Astrocyte (in vitro differentiated cells and primary cell): ENCODE data around the gene CHCHD3. TPM values are rescaled to one million over a fixed set of nuclear protein-coding genes. Genes with fewer than 3 reads are reported as not detected.

ENCODE experiments used
- DNase-seq: peaks from one replicate; pipeline ENCODE4 v3.0.0-alpha.2; 2010; ENCODE audit warnings: low read depth
- FAIRE-seq: peaks from 2 replicates; lab custom pipeline; 2011; peaks lifted over from hg19 to GRCh38; lab: Jason Lieb, UNC
- H2AFZ ChIP-seq: 2 replicates; pipeline ENCODE4 v1.6.0; 2012; ENCODE audit warnings: low read depth, low read length, inconsistent platforms
- H3K27ac ChIP-seq: 2 replicates; pipeline ENCODE4 v1.5.1; 2011; ENCODE audit warnings: low read depth, low read length, inconsistent platforms
- H3K27me3 ChIP-seq: 2 replicates; pipeline ENCODE4 v1.6.0; 2011; ENCODE audit warnings: low read length, inconsistent platforms; ENCODE audit not compliant: insufficient read depth
- H3K36me3 ChIP-seq: 2 replicates; pipeline ENCODE4 v1.5.1; 2011; ENCODE audit warnings: low read length, inconsistent platforms; ENCODE audit not compliant: insufficient read depth
- H3K4me1 ChIP-seq: 2 replicates; pipeline ENCODE4 v1.5.1; 2011; ENCODE audit warnings: low read length, inconsistent platforms; ENCODE audit not compliant: insufficient read depth
- H3K4me2 ChIP-seq: 2 replicates; pipeline ENCODE4 v1.6.0; 2012; ENCODE audit warnings: low read length, inconsistent platforms
- H3K4me3 ChIP-seq: 2 replicates; pipeline ENCODE4 v1.5.1; 2011; ENCODE audit warnings: low read depth, mild to moderate bottlenecking, low read length, inconsistent platforms; ENCODE audit not compliant: insufficient read depth
- H3K79me2 ChIP-seq: 2 replicates; pipeline ENCODE4 v1.6.0; 2012; ENCODE audit warnings: mild to moderate bottlenecking, low read length, inconsistent platforms; ENCODE audit not compliant: insufficient read depth
- H3K9ac ChIP-seq: 2 replicates; pipeline ENCODE4 v1.6.0; 2012; ENCODE audit warnings: mild to moderate bottlenecking, low read length, inconsistent platforms
- H3K9me3 ChIP-seq: 2 replicates; pipeline ENCODE4 v1.5.1; 2012; ENCODE audit warnings: low read depth, mild to moderate bottlenecking, low read length, inconsistent platforms; ENCODE audit not compliant: insufficient read depth
- H4K20me1 ChIP-seq: 2 replicates; pipeline ENCODE4 v1.6.0; 2012; ENCODE audit warnings: low read length, inconsistent platforms; ENCODE audit not compliant: insufficient read depth
- H3K27ac Mint-ChIP-seq: one replicate; pipeline ENCODE4 v1.8.0; 2021; ENCODE audit warnings: mild to moderate bottlenecking, mixed read lengths; ENCODE audit not compliant: unreplicated experiment
- H3K27me3 Mint-ChIP-seq: one replicate; pipeline ENCODE4 v1.8.0; 2021; ENCODE audit warnings: low read depth, mixed read lengths; ENCODE audit not compliant: unreplicated experiment
- H3K36me3 Mint-ChIP-seq: one replicate; pipeline ENCODE4 v1.8.0; 2021; ENCODE audit warnings: low read depth, mixed read lengths; ENCODE audit not compliant: unreplicated experiment
- H3K4me1 Mint-ChIP-seq: one replicate; pipeline ENCODE4 v1.8.0; 2021; ENCODE audit warnings: low read depth, mixed read lengths; ENCODE audit not compliant: unreplicated experiment
- H3K4me3 Mint-ChIP-seq: one replicate; pipeline ENCODE4 v1.8.0; 2021; ENCODE audit warnings: mild to moderate bottlenecking, moderate library complexity, mixed read lengths; ENCODE audit not compliant: unreplicated experiment
- H3K9me3 Mint-ChIP-seq: one replicate; pipeline ENCODE4 v1.8.0; 2021; ENCODE audit warnings: mild to moderate bottlenecking, mixed read lengths; ENCODE audit not compliant: unreplicated experiment
- EZH2 ChIP-seq: IDR thresholded peaks from 2 replicates; pipeline ENCODE4 v1.6.1; 2012; ENCODE audit warnings: mild to moderate bottlenecking, low read length, inconsistent platforms; ENCODE audit not compliant: insufficient read depth
- total RNA-seq: library from RNA; stranded (reverse); gene quantifications from 2 replicates; pipeline ENCODE4 v1.2.1, GENCODE V29; 2021
- TF ChIP-seq, protein P1 (sequence below): IDR thresholded peaks from 2 replicates; pipeline ENCODE4 v1.5.1; 2011; ENCODE audit warnings: low read depth, mild to moderate bottlenecking, inconsistent platforms, low read length, moderate library complexity; ENCODE audit not compliant: insufficient read depth

The CHCHD3 gene
- total RNA-seq, 1 donor from 2014 or later: 63.1 TPM

DNA sequence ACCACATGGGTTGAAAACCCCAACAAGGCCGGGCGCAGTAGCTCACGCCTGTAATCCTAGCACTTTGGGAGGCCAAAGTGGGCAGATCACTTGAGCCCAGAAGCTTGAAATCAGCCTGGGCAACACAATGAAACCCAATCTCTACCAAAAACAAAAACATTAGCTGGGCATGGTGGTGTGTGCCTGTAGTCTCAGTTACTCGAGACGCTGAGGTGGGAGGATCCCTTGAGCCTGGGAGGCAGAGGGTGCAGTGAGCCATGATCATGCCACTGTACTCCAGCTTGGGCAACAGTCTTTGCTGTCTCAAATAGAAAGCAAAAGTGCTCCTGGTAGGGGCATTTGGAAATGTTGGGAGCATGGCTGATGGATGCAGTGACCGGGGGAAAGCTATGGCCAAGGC is 296.0 kb downstream of the CHCHD3 start:
- FAIRE-seq (no peak), DNase-seq (no peak)
- no peak overlapping the region for H3K27ac ChIP-seq
- Mint-ChIP-seq H3K27ac (no peak overlapping the region), H3K4me1 (peaks cover 27% of the 10 kb centered on the region), H3K4me3 (no peak overlapping the region), H3K36me3 (peaks cover 30% of the 10 kb centered on the region), H3K27me3 (no peaks in the 10 kb centered on the region), H3K9me3 (peaks cover 4% of the 10 kb centered on the region)
- H3K9ac ChIP-seq: no peak overlapping the region
- no peak overlapping the region for H3K4me3 ChIP-seq
- no peaks in the 10 kb centered on the region for H3K27me3 ChIP-seq
- no peak overlapping the region for H2AFZ ChIP-seq
- no peaks in the 10 kb centered on the region for H3K79me2 ChIP-seq
- no peaks in the 10 kb centered on the region for H3K36me3 ChIP-seq
- no peaks in the 10 kb centered on the region for H4K20me1 ChIP-seq
- TF ChIP-seq, protein P1, sequence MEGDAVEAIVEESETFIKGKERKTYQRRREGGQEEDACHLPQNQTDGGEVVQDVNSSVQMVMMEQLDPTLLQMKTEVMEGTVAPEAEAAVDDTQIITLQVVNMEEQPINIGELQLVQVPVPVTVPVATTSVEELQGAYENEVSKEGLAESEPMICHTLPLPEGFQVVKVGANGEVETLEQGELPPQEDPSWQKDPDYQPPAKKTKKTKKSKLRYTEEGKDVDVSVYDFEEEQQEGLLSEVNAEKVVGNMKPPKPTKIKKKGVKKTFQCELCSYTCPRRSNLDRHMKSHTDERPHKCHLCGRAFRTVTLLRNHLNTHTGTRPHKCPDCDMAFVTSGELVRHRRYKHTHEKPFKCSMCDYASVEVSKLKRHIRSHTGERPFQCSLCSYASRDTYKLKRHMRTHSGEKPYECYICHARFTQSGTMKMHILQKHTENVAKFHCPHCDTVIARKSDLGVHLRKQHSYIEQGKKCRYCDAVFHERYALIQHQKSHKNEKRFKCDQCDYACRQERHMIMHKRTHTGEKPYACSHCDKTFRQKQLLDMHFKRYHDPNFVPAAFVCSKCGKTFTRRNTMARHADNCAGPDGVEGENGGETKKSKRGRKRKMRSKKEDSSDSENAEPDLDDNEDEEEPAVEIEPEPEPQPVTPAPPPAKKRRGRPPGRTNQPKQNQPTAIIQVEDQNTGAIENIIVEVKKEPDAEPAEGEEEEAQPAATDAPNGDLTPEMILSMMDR: no peak
- no peak for TF ChIP-seq EZH2
- peaks cover 21% of the 10 kb centered on the region for H3K4me1 ChIP-seq
- no peaks in the 10 kb centered on the region for H3K9me3 ChIP-seq
- H3K4me2 ChIP-seq: no peak overlapping the region

DNA sequence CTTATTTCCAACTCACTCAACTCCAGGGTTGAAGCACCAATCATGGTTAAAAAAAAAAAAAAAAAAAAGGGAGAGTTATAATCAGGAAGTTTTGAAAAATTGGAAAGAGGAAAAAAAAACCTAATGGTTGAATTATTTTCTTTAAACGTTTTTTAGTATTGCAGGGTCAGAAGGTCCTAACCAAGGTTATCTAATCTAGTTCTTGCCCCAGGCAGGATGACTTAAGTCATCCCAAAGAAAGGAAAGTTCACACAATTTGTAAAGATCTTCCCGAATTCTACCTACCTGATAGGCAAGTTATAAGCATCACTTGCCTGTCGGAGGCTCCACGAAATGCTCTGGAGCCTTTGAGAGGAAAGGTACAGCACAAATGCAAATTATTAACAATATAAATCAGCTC is 297.5 kb downstream of the CHCHD3 start:
- no peak overlapping the region for H3K4me3 Mint-ChIP-seq
- no peak overlapping the region for H3K4me3 ChIP-seq
- H4K20me1 ChIP-seq: no peaks in the 10 kb centered on the region
- H3K36me3 ChIP-seq: no peaks in the 10 kb centered on the region
- no peaks in the 10 kb centered on the region for H3K79me2 ChIP-seq
- no peak overlapping the region for H3K9ac ChIP-seq
- peaks cover 28% of the 10 kb centered on the region for H3K36me3 Mint-ChIP-seq
- H3K4me1 Mint-ChIP-seq: peaks cover 27% of the 10 kb centered on the region
- H3K4me2 ChIP-seq: peak overlapping the region; percentile 15
- no peaks in the 10 kb centered on the region for H3K9me3 ChIP-seq
- TF ChIP-seq, protein P1: no peak
- TF ChIP-seq EZH2: no peak
- DNase-seq: no peak
- peak overlapping the region; percentile 73 for H3K27ac ChIP-seq
- peaks cover 21% of the 10 kb centered on the region for H3K4me1 ChIP-seq
- FAIRE-seq: no peak
- no peak overlapping the region for H2AFZ ChIP-seq
- H3K27me3 Mint-ChIP-seq: no peaks in the 10 kb centered on the region
- H3K27ac Mint-ChIP-seq: peak overlapping the region; percentile 41
- no peaks in the 10 kb centered on the region for H3K27me3 ChIP-seq
- peaks cover 4% of the 10 kb centered on the region for H3K9me3 Mint-ChIP-seq

DNA sequence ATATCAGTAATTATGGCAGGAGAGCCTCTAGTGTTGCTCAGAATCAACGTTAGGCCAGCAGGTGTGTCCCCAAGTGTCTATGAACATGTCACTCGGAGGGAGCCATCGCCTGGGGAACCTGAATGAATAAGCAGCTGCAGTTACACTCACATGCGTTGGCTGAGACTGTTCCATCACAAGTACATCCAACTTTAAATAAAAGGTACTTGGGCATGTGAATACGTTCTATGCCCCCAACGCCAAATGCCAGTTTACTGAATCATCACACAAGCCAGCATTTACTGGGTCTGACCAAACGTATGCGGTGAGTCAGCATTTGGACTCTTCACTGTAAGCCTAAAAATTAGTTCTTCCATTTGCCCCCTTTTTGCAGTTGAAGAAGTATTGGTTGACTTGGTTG is 298.1 kb downstream of the CHCHD3 start:
- Mint-ChIP-seq H3K4me1 (peaks cover 27% of the 10 kb centered on the region), H3K36me3 (peaks cover 28% of the 10 kb centered on the region), H3K9me3 (peaks cover 4% of the 10 kb centered on the region), H3K27ac (peak overlapping the region; percentile 41), H3K27me3 (no peaks in the 10 kb centered on the region), H3K4me3 (peak overlapping the region; percentile 5)
- H3K9ac ChIP-seq: peak overlapping the region; percentile 35
- DNase-seq (peak; percentile 96), FAIRE-seq (no peak)
- peak overlapping the region; percentile 73 for H3K27ac ChIP-seq
- no peaks in the 10 kb centered on the region for H3K79me2 ChIP-seq
- H3K4me1 ChIP-seq: peaks cover 21% of the 10 kb centered on the region
- TF ChIP-seq EZH2: no peak
- TF ChIP-seq, protein P1: no peak
- no peak overlapping the region for H3K4me3 ChIP-seq
- no peaks in the 10 kb centered on the region for H3K36me3 ChIP-seq
- H3K27me3 ChIP-seq: no peaks in the 10 kb centered on the region
- H3K4me2 ChIP-seq: peak overlapping the region; percentile 72
- no peak overlapping the region for H2AFZ ChIP-seq
- no peaks in the 10 kb centered on the region for H4K20me1 ChIP-seq
- no peaks in the 10 kb centered on the region for H3K9me3 ChIP-seq
